ENCODE measurements around the gene UBTD1.
"Not testable (repeated sequence)": the region's sequence is repeated elsewhere in the genome, so short reads cannot be mapped to it uniquely, and the experiment has no call there.

UBTD1 gene, protein sequence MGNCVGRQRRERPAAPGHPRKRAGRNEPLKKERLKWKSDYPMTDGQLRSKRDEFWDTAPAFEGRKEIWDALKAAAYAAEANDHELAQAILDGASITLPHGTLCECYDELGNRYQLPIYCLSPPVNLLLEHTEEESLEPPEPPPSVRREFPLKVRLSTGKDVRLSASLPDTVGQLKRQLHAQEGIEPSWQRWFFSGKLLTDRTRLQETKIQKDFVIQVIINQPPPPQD

DNA sequence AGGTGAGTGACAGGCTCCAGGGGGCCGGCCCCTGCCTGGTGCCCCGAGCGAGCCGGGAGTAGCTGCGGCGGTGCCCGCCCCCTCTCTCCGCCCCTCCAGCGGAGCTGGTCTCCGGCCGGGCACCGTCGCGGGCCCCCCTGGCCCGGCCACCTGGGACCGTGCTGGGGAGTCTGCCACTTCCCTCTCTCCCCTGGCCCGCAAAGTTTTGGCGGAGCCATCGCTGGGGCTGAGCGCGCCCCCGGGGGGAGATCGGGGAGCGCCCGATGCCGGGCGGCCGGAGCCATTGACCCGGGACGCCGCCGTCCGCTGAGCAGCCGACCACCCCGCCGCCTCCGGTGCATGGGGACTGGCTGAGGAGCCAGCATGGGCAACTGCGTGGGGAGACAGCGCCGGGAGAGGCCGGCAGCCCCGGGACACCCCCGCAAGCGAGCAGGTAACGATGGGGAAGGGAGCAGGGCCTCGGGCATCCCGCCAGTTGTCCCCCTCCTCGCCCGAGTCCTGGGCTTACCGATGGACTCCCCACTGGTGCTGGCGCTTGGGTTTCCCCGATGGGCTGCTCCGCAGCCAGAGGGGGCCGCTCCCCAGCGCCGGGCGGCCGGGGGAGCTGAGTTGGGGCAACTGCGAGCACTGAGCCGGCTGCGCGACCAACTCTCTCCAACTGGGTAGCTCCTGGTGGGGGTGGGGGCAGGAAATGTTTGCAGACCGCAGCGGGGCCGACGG is at the start of gene UBTD1:
Gene UBTD1 (plus strand): TSS at position 84 of the 720 bp plus-strand sequence. CDS start 280 bp downstream, at position 364.
- no peak for DNase-seq (ENCODE audit: low spot score)

DNA sequence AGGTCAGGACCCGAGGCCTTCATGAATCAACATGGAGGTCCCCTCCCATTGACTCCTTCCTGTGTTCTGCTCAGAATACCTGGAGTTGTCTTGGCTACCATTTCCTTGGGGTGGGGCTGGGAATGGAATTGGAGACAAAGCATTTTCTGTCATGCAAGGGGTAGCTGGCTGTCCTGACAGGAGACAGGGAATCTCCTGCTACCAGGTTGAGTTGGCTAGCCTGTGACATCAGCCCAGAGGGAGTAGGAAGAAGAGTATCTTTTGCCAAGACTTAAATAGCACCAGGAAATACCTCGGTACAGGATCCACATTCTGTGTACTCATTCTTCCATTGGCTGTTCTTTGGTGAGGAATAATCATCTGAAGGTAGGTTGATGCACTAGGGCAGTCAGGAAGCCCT is 47.9 kb upstream of the UBTD1 start:
- no peak for DNase-seq (ENCODE audit: low spot score)

DNA sequence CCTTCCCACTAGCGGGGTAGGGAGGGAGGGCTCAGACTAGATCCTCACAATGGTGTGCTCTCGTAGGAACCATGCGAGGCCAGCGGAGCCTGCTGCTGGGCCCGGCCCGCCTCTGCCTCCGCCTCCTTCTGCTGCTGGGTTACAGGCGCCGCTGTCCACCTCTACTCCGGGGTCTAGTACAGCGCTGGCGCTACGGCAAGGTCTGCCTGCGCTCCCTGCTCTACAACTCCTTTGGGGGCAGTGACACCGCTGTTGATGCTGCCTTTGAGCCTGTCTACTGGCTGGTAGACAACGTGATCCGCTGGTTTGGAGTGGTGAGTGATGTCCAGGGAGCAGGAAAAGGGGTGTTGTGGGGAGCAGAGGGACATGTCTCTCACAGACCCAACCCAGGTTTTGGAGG is 47.1 kb upstream of the UBTD1 start:
- no peak for DNase-seq (ENCODE audit: low spot score)

DNA sequence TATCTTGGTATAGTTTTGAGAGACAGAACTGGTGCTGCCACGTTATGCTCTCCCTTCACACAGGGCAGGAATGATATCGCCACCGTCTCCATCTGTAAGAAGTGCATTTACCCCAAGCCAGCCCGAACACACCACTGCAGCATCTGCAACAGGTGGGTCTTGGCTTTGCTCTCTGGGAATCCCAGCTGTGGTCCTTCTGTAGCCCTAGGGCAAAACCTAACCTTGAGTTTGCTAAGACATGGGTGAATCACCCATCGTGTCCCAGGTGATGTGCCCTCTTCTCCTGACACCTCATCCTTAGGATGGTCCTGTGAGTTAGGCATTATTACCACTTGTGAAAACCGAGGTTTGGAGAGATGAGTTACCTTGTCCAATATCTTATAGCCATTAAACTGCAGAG is 46.4 kb upstream of the UBTD1 start:
- DNase-seq (ENCODE audit: low spot score), result no peak

DNA sequence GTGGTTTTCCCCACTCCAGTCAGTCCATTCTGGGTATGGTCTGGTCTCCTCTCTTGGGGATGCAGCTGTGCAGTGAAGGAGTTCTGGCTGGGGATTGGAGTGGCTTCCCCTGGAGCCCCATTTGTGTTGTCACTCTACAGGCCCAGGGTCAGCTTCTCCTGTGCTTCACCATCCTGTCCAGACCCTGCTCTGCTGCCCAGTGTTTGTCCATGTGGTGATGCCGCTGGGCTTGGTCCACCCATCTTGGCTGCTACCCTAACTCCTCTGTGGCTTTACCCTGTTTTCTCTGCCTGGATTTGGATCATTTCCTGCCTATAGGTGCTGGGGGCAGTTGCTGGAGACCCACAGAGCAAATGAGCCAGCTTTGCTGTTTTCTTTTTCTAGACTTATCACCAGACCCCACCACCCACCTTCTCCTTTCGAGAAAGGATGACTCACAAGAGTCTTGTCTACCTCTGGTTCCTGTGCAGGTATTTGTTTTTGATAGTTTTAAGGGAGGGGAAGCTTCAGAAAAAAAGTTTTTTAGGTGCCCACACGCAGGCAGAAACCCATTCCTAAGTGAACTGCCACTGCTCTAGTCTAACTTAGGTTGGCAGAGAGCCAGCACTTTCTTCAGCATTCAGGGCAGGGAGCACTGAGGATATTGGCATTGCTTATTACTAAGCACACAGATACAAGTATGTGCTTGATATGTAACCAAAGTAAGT is 44.2 kb upstream of the UBTD1 start:
- peak; percentile 32 for DNase-seq (ENCODE audit: low spot score)

DNA sequence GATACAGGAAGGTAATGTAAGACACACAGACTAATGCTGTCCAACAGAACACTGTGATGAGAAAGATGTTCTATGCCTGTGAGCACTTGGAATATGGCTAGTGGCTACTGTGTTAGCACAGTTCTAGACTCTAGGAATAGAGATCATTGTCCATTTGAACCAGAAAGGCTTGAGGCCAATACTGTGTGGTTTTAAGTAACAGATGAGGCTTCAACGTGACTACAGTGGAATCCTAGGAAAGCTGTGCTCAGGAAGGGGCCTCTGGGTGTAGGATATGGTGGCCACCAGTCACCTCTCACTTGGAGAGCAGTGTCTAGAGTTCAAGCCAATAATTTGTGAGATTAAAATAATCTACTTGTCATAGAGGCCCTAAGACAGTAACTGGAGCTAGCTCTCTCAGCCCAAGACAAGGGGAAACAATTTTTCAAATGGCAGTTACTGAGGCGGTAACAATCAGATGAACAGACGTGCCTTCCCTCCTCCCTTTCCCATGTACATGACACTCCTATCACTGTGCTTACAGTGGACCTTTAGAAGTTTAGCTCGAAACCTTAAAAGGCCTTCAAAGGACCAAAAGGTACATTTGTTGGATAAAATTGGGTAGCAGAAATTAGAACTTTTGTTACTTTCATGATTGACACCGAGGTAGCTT is 42.6 kb upstream of the UBTD1 start:
- no peak for DNase-seq (ENCODE audit: low spot score)

DNA sequence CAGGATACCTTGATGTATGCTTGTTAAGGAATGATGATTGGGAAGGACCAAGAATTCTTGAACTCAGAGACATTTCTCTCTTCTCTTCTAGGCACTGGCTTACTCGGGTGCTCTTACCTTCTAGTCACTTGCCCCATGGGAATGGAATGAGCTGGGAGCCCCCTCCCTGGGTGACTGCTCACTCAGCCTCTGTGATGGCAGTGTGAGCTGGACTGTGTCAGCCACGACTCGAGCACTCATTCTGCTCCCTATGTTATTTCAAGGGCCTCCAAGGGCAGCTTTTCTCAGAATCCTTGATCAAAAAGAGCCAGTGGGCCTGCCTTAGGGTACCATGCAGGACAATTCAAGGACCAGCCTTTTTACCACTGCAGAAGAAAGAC is 42.0 kb upstream of the UBTD1 start:
- no peak for DNase-seq (ENCODE audit: low spot score)

DNA sequence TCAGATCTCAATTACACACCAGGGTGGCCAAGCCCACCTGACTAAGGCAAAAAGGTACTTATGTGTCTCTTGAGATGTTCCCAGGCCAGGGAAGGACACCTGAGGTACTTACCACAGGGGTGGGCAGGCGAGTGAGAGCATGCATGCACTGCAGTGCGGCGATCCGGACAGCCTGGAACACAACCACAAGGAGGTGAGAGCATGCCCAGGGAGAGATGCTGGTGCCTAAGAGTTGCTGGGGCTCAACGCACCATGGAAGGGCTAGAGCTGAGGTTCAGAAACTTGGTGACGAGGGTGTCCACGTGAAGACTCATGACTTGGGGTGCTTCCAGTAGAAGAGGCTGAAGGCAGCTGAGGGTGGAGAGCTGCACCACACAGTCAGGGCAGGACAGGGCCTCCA is 39.6 kb upstream of the UBTD1 start:
- no peak for DNase-seq (ENCODE audit: low spot score)

DNA sequence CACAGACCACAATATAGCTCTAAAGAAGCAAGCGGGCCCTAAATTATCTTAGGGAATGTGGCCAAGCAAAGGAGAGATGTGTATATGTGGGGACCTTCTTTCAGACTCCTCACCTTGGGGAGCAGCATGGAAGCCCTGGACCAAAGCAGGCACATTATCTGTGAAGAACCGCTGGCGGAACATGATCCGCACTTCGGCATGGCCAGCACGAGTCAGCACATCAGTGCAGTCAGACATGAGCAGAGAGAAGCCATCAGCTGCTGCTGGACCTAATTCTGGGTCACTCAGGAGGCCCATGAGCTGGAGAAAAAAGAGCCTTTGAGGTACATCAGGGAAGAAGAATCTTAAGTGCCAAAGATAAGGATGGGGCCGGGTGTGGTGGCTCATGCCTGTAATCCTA is 38.8 kb upstream of the UBTD1 start:
- no peak for DNase-seq (ENCODE audit: low spot score)

DNA sequence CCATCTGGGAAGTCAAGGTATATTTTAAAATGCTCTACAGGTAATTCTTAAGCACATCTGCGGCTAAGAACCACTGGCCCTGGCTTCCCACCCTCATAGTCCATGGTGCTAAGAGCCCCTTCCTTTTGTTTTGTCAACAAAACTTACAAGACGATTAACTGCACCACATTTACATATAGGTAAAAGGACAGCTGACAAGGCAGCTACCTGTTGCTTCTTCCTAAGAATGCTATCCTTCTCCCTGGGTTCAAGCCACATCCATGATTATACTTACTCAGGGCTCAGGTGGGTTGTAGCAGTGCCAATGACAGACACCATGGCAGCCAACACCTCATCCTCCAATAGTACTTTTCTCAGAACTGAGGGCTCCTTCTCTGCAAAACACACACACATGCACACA is 36.4 kb upstream of the UBTD1 start:
- DNase-seq (ENCODE audit: low spot score), result no peak

DNA sequence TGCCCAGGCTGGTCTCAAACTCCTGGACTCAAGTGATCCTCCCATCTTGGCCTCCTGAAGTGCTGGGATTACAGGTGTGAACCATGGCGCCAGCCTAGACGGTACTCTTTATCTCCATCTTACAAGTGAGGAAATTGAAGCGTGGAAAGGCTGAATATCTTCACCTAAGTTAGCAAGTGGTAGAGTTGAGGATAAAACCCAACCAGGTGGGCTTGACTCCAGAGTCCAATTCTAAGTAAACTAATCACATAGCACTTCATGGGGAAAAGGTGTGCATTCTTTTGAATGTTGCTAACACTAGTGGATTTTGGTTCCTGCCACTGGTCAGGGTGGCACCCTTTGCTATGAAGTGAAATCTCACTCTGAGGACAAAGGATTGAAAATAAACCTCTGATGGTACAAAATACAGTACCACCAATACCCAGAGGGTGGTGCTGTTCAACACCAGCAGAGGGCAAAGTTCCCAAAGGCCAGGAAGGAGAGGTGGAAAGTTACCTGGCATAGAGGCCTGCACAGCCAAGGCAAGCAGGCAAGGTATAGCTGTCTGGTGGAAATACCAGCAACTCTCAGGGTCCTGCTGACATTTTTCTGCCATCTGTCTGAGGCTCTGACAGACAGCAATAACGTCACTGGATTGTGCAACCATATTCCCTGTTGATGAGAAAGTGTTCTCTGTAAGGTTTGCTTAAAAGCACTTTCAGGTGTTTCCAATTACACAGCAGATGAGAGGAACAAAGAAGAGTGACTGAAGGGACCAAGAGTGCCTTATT is 35.2 kb upstream of the UBTD1 start:
- DNase-seq (ENCODE audit: low spot score), result peak; percentile 68

DNA sequence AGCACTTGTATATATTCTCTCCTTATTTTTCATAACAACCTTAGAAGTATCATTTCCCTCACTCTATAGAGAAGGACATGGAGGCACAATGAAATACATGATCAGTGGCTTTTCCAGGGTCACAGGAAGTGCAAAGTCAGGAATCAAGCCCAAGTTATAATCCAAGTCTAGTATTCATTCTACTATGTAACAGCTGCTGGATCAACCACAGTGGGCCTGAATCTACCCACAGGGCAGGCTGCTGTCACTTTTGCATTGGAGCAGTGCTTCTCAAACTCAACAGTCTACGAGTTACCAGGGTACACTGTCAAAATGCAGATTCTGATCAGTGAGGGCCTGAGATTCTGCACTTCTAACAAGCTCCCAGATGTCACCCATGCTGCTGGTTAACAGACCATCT is 34.5 kb upstream of the UBTD1 start:
- DNase-seq (ENCODE audit: low spot score), result no peak

DNA sequence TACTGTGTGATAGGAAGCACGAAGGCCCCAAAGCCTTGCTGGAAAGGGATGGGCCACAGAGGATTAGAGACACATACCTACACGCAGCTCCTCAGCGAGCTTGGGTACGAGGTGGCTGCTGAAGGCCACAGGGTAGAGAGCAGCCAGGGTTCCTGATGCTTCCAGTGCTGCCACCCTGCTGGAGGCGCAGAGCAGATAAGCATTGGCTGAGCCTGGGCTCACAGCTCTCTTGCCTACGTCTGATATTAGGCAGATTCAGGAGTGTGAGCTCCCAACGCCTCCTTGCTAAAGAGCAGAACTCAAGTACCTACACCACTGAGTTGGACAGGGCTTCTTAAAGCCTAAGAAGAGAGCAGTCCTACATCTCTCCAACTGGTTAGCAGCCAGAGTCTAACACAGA is 32.7 kb upstream of the UBTD1 start:
- no peak for DNase-seq (ENCODE audit: low spot score)

DNA sequence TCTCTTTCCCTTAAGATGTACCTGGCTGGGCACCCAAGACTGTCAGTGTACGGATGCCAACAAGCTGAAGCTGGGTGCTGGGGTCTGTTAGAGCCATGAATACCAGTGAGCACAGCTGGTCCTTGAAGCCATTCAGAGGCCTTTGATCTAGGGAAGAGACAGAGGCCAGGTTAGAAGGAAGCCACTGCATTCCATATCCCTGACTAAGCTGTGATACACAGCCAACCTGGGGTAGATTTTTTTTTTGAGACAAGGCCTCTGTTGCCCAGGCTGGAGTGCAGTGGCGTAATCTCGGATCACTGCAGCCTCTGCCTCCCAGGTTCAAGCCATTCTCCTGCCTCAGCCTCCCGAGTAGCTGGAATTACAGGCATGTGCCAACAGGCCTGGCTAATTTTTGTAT is 32.0 kb upstream of the UBTD1 start:
- DNase-seq (ENCODE audit: low spot score), result no peak

DNA sequence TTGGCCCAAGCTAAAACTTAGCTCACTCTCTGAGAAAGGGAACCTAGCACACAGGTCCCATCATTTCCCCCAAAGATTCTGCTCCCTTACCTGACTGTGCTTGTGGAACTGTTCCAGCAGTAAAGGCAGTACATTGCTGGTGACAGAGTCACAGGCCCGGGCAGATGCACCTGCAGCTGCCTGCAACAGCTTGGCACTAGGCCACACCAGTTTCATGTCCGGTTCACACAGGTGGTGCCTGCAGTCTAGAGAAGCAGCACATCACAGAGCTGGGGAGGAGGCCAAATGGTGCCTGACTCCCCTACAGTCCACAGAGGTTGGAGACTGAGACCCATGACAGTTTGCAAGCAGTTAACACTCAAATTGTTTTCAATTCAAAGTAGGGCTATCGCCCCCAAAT is 30.6 kb upstream of the UBTD1 start:
- DNase-seq (ENCODE audit: low spot score), result no peak

DNA sequence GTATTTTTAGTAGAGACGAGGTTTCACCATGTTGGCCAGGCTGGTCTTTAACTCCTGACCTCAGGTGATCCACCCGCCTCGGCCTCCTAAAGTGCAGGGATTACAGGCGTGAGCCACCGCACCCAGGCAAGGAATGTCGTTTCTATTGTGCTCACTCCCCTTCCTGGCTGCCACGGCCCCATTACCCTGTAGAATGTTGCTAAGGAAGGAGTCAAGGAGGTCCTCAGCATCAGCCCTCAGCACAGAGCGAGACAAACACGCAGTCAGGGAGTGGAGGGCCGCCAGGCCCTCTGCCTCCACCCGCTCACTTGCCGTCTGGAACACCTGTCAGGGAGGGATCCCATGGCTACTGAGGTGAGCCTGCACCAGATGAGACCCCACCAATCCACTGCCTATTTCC is 29.9 kb upstream of the UBTD1 start:
- not testable (repeated sequence) for DNase-seq (ENCODE audit: low spot score)

DNA sequence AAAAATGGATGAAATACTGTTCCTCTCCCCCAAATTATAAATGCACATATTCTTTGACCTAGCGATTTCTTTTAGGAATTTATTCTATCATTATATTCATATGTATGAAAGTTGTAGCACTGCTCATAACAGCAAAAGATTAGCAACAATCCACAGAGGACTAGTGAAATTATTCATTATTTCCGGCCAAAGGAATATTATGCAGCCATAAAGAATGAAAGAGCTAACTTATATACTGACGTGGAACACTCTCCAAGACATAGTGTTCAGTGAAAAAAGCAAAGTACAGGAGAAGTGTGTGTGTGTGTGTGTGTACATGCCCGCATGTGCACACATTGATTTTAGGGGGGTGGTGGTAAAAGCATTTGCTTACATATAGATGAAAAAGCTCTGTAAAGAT is 23.8 kb upstream of the UBTD1 start:
- DNase-seq (ENCODE audit: low spot score), result no peak

DNA sequence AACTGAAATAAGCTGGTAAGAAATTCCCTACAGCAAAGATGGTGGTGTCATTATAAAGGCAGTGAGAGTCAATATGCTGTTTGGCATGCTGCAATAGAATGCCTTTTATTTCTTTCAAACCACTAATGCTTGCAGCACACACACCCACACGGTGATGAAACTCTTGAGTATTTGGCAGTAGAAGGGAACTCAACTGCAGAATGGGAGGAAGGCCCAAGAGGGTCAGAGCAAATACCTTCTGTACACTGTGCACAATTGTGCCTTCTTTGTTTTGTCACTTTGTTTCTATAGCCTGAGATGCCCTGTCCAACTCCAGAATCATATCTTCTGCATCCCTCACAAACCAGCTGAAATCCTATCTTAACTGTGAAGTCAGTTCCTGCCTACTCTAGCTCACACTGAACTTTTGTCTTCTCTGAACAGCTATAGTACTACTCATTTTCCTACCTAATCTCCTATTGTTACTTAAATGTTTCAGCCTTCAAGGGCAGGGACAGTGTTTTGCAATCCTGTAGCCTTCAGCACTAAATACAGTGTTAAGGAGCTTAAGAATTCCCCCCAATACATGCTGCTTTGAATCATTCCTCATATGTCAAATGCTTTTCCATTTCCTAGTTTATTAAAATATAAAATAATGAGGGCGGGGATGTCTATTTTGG is 22.7 kb upstream of the UBTD1 start:
- no peak for DNase-seq (ENCODE audit: low spot score)

DNA sequence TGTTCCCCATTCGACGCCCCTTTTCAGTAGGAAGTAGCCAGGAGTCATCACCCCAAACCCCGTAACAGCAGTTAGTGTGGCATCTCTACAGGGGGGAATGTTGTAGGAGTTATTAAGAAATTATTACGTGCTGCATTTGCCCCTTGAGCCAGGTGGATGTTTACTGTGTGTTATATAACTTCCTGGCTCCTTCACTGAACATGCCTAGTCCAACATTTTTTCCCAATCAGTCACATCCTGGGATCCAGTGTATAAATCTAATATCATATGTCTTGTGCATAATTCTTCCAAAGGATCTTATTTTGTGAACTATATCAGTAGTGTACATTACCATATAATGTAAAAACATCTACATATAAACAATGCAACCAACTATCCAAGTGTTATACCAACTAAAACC is 19.3 kb upstream of the UBTD1 start:
- not testable (repeated sequence) for DNase-seq (ENCODE audit: low spot score)

DNA sequence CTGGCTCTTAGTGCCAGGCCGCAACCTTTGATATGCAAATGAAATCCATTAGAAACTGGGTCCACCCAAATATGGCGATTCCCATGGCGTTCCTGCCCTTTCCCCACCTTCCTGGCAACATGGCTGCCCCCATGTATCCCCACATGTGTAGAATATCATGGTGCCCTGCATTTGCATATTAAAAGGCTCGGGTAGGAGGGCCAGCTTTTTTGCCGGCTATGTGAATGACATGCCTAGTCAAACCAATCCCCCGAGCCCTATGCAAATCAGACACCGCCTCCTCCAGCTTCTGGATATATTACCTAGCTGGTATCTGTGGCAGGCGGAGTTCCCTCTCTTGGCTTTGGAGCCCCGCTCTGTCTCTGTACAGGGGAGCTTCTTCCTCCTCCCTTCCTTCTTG is 18.8 kb upstream of the UBTD1 start:
- DNase-seq (ENCODE audit: low spot score), result no peak

DNA sequence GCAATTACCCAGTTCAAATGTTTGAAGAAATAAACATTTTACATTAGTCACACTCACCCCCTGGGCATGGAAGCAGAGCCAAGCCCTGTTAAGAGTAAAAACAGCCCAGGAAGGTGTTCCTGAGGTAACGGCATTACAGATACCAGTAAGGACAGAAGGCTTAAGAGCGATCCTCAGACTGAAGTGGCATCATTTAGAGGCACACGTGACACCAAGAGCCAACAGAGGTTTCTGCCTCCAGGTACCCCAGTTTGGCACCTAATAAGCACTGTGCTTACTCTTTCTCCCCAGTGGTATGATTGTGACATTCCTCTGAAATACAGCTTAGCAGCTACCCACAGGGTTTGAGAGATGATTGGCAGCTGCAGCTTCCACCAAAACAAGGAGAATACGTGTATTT is 17.7 kb upstream of the UBTD1 start:
- no peak for DNase-seq (ENCODE audit: low spot score)

DNA sequence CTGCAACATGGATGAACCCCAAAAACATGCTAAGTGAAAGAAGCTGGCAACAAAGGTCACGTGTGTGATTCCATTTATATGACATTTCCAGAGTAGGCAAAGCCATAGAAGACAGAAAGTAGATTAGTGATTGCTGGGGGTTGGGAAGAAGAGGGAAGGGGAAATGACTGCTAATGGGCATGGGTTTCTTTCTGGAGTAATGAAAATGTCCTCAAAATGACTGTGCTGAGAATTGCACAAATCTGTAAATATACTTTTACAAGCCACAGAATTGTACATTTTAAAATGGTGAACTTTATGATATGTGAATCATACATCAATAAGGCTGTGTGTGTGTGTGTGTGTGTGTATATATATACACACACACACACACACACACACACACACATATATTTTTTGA is 16.3 kb upstream of the UBTD1 start:
- no peak for DNase-seq (ENCODE audit: low spot score)

Measured in hematopoietic multipotent progenitor cell treated with erythropoietin and hydrocortisone succinate and interleukin-3 and kit ligand, for 17 days (in vitro differentiated cells).